Measurements from ENCODE around the gene HS6ST1. TPM values are rescaled to one million over a fixed set of nuclear protein-coding genes. Genes with fewer than 3 reads are reported as not detected.

HS6ST1 gene
- polyA plus RNA-seq, 3 donors = 63.5 to 96.3 (median 92.1) TPM

DNA sequence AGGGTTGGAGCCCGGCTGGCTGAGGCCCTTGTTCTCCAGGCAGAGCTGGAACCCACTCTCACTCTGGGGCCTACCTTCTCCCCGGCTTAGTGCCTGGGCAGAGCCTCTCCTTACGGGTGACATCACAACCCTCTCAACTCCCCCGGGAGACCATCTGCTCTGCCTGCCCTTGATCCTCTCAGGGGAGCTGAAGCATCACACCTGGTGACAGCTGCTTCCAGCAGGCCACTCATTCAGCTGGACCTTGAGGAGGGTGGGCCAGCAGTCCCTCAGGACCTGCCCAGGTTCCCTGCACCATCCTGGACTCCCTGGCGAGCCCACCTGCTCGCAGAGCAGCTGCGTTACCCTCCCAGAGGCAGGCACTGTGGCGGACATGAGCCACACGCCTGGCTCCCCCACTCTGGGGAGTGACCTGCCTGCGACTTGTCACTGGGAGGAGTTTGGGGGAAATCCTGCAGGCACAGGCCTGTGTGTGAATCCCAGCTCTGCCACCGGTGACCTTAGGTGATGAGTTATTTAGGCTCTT lies 13.1 kb downstream of the HS6ST1 start:
- peak in 1 of 11 donors; percentile 43 for DNase-seq (ENCODE audit: extremely low read depth in 1 of 11, low read depth in 9 of 11, low spot score in 4 of 11)

DNA sequence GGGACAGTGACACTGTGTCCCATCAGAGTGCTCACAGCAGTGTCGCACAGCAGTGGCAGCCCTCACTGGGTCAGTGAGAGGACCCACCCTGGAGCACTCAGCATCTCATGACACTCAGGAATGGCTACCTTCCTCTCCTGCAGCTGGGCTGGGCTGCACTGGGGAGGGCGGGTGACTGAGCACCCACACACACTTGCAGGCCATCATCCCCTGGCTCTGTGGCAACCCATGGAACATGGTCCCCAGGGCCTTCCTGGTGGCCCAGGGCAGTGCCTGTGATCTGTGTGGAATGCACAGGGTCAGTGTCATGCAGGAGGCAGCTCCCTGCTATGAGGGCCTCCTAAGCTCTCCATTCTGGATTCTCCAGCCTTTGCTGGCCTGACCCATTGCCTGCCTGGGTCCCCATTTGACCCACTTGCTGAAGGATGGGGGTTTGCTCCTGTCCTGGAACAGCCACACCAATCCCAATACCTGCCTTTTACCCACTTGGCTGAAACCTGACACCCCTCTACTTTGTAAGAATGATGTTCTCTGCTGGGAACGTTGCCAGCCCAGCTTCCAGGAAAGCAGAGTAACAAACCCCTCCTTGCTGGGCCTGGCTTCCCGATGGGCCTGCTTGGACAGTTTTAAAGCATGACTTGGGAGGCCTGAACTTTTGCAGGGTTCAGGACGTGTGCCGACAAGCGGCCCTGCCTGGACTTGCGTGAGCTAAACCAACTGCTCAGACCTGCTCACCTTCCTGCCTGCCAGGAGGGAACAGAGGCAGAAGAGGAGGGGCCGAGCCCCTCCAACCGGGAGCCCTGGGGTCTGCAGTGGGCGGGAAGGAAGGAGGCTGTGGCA lies 13.7 kb downstream of the HS6ST1 start:
- peak in 9 of 11 donors; percentile 80 to 95 (median 89) for DNase-seq (ENCODE audit: extremely low read depth in 1 of 11, low read depth in 9 of 11, low spot score in 4 of 11)

DNA sequence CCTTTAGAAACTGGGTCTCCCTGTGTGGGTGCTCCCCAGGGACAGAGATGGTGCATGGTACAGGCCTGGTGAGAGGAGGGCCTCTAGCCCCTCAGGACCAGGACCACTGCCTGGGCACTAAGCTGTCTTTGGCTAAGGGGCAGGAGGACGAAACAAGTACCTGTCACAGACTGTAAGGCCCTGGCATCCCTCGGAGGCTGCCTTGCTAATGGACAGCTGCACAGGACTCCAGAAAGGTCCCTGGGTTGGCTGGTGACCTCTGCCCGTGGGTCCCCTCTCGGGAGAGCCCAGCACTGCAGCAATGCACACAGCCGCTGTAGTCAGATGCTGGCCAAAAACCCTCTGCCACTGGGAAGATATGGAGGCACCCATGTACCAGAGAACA lies 14.3 kb downstream of the HS6ST1 start:
- no peak for DNase-seq (ENCODE audit: extremely low read depth in 1 of 11, low read depth in 9 of 11, low spot score in 4 of 11)

DNA sequence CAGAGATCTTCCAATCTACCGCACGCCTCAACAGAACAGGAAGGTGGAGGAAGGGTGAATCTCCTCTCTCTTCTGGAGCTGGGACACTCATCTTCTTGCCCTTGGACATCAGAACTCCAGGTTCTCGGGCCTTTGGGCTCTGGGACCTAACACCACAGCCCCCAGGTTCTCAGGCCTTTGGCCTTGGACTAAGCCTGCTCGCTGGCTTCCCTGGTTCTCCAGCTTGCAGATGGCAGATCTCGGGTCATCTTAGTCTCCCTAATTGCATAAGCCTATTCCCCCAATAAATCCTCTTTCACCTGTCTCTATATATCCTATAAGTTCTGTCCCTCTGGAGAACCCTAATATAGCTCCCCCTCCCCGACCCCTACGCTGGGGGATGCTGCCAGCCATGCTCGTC lies 14.8 kb downstream of the HS6ST1 start:
- DNase-seq (ENCODE audit: extremely low read depth in 1 of 11, low read depth in 9 of 11, low spot score in 4 of 11) = no peak

DNA sequence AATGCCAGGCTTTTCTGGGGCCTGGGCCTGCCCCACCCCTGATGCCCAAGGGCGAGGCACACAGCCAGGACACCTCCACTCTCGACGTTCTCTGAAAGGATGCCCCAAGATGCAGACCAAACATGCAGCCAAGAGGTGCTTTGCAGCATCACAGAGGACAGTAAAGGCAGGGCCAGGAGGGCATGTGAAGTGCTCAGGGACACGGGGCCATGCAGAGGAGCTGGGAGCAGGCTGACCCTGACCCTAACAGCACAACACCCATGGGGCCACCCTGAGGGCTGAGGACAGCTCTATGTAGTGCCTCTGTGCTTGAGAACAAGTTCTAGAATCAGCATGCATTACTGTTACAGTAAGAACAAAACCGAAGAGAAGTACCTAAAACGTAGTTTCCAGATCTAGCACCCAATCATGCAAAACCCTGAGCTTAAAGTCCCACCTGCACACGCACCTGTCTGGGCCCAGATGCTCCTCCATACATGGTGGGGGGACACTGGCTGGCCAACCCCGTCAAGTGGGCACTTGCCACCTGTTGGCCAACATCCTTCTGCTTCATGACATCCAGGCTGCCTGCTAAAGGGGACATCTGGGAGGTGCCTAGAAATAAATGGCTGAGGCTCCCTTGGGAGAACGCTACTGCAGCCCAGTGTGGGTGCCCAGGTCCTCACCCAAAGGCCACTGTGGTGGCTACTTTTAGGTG lies 15.4 kb downstream of the HS6ST1 start:
- DNase-seq (ENCODE audit: extremely low read depth in 1 of 11, low read depth in 9 of 11, low spot score in 4 of 11) = no peak

DNA sequence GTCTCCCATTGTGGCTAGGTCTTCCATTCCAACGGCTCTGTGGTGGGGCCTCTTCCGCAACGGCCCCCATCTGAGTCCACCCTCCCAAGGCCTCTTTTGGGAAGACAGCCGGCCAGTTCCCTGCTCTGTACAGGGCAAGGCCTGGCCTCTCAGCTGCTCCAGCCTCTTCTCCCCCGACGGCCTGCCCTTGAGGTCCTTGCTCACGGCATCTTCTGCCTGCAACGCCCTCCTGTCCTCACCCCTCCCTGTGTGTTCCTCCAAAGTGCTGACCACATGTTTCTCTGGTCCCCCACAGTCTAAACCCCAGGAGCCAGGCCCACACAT lies 16.0 kb downstream of the HS6ST1 start:
- DNase-seq (ENCODE audit: extremely low read depth in 1 of 11, low read depth in 9 of 11, low spot score in 4 of 11) = no peak

DNA sequence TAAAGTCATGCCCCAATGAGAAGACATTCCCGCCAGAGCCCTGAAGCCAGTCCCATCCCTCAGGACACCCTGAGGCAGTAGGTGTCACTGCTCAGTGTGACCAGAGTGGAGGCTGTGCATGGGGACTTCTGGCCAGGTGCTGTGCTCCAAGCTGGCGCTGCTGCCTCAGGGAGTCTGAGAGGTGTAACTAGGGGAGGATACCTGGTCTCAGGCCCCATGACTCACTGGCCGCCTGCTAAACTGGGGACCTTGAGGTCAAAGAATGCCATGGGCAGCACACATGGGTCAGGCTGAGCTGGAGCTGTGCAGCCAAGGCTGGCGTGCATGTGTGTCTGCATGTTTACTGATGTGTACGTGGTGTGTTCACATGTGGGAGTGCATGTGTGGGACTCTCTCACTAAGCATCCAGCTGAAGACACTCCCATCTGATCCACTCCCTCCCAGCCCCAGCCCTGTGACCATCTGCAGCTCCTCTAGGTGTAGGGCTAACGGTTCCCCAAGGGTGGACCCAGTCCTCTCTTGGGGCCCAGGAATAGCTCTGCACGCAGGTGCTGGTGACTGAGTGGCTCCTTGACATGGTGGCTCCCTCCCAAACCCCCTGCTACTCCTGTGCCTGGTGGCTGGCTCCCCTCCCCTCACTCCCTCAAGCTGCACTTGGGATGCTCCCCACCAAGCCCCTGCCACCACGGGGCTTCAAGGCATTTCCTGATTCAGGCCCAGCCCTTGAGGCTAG lies 16.5 kb downstream of the HS6ST1 start:
- no peak for DNase-seq (ENCODE audit: extremely low read depth in 1 of 11, low read depth in 9 of 11, low spot score in 4 of 11)

DNA sequence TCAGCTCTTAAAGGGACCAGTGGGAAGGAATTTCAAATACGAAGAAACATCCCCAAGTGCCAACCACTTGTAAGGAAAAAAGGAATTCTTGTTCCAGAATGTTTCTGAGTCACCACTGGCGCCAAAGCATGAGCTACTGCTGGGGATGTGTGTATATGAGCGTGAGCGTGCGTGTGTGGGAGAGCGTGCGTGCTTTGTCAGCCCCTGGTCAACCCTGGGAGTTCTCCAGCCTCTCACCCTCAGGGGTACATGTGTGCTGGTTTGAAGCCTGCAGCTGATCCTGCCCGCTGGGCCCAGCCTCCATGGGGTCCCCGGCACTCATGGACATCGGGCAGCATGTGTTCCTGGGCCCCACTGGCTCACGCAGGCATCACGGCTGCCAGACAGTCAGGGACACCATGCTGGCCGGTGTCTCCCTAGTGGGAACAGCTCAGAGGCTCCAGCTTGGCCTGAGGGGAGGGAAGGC lies 17.1 kb downstream of the HS6ST1 start:
- no peak for DNase-seq (ENCODE audit: extremely low read depth in 1 of 11, low read depth in 9 of 11, low spot score in 4 of 11)

DNA sequence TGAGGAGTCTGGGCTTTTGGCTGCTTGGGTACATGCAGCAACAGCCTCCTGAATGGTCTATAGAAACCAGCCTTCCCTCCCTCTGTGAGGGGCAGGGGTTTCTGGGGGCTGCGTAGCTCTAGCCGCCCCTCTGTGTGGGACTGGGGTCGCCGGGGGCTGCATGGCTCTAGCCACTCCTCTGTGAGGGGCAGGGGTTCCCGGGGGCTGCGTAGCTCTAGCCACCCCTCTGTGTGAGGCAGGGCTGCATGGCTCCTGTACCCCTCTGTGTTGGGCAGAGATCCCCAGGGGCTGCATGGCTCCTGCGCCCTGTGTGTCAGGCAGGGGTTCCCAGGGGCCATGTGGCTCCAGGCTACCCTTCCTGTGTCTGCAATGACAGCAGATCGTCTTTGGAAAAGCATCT lies 17.6 kb downstream of the HS6ST1 start:
- DNase-seq (ENCODE audit: extremely low read depth in 1 of 11, low read depth in 9 of 11, low spot score in 4 of 11) = no peak

DNA sequence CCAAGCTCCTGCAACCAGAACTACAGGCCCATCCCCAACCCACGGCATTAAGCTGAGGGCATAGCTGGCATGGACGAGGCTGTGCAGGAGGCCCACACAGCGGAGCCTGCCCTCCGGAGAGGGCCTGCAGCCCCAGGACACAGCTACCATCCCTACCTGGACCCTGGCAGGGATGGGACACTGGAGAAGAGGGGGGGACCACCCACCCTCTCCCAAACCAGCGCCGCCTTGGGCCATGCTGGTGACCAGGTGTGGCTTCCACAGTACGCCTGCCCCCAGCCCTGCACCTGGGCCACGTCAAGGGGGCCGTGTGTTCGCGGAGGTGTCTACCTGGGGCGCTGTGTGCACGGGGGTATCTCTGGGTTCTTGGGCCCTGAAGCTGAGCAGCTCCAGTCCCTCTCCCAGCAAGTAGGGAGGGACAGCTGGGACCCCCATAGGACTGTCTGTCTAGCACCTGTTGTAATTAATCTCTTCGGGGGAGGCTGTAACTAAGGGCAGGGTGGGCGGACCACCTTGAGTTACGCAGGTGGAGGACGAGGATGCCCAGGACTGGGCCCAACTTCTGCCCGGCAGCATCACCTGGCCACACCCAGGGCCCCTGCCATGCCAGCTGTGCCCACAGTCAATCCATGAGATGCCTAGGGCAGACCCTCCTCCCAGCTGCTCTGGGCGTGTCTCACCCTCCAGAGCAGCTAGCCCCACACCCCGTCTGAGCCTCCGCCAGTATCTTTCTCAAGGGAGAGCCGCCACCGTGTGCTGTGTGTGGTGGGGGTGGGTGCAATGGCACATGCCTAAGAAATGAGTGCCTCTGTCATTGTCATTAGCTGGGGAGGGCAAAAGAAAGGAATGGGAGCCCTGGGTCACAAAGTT lies 18.3 kb downstream of the HS6ST1 start:
- no peak for DNase-seq (ENCODE audit: extremely low read depth in 1 of 11, low read depth in 9 of 11, low spot score in 4 of 11)

DNA sequence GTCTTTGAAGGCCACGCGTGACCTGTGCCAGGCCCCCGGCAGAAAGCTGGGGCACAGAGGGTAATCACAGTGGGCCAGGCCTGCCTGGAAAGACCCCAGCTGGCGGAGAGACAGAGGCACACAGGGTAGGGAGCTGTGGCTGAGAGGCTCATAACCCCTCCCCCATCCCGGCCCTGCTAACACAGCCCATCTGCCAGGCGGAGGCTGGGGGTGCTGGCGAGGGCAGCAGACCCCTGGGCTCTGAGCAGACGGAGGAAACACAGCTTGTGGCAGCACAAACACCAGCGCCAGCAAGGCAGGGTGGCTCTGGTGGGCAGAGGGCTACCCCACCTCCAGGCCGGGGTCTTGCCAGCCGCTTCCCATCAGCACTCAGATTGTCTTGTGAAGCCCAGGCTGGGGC lies 19.0 kb downstream of the HS6ST1 start:
- DNase-seq (ENCODE audit: extremely low read depth in 1 of 11, low read depth in 9 of 11, low spot score in 4 of 11) = no peak

DNA sequence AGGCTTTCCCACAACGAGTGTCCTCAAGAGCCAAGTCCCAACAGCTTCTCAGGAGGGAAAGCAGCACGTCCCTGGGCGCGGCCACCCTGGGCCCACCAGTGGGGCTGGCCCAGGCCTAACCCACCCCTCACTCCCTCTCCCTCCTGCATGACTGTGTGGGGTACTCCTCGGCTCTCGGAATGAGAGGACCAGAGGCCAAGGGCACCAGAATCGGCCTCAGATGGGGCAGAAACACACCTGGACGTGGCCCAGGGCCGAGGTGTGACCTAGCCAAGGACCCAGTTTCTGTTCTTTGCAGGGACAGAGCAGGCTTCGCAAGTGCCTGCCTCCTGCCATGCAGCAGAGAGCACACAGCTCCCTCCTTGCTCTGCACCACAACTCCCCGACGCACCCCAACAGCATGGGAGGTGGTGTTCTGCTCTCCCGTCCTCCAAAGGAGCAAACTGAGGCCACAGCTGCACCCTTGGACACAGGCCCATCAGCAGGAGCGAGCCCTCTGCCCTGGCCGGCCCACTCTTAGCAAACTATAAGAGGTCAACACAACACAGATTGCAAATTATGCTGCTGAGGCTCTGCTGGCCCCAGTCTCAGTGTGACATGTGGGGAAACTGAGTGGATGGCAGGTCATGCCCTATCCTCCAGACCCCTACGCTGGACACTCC lies 19.7 kb downstream of the HS6ST1 start:
- DNase-seq (ENCODE audit: extremely low read depth in 1 of 11, low read depth in 9 of 11, low spot score in 4 of 11) = no peak

DNA sequence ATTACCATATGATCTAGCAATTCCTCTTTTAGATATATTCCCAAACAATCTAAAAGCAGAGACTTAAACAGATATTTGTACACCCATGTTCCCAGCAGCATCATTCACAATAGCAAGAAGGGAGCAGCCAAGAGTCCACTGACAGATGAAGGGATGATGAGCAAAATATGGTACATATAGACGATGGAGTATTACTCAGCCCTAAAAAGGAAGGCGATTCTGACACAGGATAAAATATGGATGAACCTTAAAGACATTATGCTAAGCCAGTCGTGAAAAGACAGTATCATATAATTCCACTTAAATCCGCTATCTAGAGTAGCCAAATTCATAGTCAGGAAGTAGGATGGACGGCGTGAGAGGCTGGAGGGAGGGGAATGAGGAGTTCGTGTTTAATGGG lies 20.4 kb downstream of the HS6ST1 start:
- no peak for DNase-seq (ENCODE audit: extremely low read depth in 1 of 11, low read depth in 9 of 11, low spot score in 4 of 11)

DNA sequence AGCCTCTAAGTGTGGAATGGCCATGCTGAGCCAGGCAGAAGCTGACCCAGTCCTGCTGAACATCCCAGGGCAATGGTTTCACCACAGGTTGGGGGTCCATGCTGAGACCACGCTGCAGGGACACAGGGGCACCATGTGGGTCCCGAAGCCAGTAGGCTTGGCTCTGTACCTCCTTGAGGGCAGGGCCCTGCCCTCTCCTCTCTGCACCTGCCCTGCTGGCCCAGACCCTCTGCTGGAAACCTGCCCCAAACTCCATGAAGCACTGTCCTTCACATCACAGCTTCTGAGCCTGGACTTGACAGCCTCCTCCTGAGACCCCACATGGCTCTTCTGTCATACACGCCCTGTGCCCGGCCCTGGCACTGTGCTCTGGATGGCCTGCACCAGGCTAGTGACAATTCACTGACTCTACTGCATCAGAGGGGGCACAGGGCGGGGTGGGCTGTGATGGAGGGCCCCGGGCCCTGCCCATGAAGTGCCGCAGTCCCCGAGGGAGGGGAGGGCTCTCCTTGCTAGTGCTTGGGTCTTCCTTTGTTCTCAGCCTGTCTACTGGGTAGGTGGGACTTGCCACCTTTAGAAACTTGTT lies 24.7 kb downstream of the HS6ST1 start:
- no peak for DNase-seq (ENCODE audit: extremely low read depth in 1 of 11, low read depth in 9 of 11, low spot score in 4 of 11)

DNA sequence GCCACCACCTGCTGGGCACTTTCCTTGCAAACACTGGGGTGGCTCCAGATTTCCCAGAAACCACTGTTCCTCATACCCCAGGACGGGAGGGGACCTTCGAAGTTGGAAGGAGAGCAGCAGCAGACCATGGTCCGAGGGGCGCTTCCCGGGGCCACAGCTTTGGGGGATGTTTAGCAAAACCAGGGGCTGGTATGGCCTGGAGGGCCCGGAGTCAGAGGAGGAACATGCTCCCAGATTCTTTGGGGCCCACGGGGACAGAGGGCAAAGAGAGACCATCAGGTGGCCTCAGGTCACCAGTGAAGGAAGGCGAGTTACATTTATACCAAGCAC lies 25.3 kb downstream of the HS6ST1 start:
- DNase-seq (ENCODE audit: extremely low read depth in 1 of 11, low read depth in 9 of 11, low spot score in 4 of 11) = no peak

DNA sequence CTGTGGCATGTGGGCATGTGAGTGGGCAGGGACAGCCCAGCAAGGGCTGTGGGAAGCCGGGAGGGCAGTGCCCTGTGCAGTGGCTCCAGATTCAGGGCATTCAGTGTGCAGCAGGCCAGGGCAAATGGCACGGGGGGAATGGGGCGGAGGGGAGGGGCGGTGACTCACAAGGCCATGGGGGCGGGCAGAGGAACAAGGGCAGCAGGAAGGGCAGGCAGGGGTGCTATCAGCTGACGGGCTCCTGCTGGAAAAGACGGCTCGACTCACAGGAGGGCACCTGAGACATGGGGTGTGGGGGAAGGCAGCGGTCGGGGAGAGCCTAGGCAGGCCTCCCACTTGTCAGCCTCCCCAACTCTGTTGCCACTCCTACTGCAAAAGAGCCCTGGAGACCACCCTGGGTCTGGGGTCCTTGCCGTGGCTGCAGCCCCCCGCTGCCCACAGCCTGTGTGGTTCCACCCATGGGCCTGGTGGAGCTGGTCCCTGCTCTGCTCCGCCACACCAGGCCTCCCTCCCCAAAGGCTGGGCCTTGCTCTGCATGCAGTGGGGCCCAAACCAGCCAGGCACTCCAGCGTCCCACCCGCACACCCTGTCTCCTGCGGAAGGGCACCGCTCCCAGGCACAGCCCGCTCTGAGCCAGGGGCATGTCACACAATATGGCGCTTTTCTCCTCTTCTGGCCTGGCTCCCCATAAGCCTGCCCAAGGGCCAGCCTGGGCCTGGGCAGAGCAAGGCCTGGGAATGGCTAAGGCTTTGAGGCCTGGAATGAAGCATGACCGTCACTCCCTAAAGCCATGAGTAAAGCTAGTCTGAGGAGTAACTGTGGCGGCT lies 25.9 kb downstream of the HS6ST1 start:
- no peak for DNase-seq (ENCODE audit: extremely low read depth in 1 of 11, low read depth in 9 of 11, low spot score in 4 of 11)

DNA sequence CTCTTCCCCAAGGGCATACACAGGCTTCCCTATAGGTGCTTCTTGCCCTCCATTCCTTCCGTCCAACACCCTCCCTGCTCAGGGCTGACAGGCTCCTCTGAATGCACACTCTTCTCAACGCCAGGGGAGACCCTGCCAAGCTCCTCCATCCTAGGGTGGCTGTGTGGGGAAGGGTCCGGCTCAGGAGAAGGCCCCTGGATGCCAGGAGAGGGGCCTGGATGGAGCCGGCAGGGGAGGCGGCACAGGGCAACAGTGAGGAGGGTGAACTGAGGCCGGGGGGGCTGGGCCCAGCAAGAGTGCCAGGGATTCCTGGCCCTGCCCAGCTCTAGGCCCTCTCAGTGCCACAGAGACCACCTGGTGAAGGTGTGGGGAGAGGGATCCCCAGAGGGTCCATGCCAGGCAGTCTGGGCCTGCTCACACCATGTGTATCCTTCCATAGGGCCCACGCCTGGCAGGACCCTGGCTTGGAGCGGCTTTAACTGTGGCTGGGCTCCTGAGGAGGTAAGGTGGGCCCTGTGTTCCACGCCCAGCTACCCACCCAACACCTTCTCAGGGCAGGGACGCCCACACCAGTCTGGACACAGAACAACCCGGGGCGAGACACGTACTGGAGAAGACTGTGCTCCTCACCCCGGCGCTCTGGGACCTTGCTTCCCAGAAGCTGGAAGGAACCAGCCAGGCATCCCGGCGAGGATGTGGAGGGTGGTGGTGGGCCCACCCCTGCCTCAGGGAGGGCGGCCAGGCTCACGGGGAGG lies 26.6 kb downstream of the HS6ST1 start:
- no peak for DNase-seq (ENCODE audit: extremely low read depth in 1 of 11, low read depth in 9 of 11, low spot score in 4 of 11)
